ENCODE results near the gene CARD9.

CARD9 gene

GRCh38 chr9:136328011-136328621 is 45.4 kb downstream of the CARD9 start:
- no peaks in the 10 kb centered on the region for H3K36me3 ChIP-seq (ENCODE audit: control insufficient read depth, low read length)
- H3K4me1 ChIP-seq (ENCODE audit: control insufficient read depth, low read length): no peaks in the 10 kb centered on the region
- no peaks in the 10 kb centered on the region for H4K20me1 ChIP-seq (ENCODE audit: control insufficient read depth, insufficient read depth, low read depth, low read length)
- no peak overlapping the region for H3K4me3 ChIP-seq (ENCODE audit: low read length)
- H3K79me2 ChIP-seq (ENCODE audit: control insufficient read depth, low read length): no peaks in the 10 kb centered on the region
- H3K9me3 ChIP-seq (ENCODE audit: control insufficient read depth, insufficient read depth, low read length): no peaks in the 10 kb centered on the region
- H3K4me2 ChIP-seq (ENCODE audit: low read length): no peak overlapping the region
- TF ChIP-seq, protein P1, sequence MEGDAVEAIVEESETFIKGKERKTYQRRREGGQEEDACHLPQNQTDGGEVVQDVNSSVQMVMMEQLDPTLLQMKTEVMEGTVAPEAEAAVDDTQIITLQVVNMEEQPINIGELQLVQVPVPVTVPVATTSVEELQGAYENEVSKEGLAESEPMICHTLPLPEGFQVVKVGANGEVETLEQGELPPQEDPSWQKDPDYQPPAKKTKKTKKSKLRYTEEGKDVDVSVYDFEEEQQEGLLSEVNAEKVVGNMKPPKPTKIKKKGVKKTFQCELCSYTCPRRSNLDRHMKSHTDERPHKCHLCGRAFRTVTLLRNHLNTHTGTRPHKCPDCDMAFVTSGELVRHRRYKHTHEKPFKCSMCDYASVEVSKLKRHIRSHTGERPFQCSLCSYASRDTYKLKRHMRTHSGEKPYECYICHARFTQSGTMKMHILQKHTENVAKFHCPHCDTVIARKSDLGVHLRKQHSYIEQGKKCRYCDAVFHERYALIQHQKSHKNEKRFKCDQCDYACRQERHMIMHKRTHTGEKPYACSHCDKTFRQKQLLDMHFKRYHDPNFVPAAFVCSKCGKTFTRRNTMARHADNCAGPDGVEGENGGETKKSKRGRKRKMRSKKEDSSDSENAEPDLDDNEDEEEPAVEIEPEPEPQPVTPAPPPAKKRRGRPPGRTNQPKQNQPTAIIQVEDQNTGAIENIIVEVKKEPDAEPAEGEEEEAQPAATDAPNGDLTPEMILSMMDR (IDR thresholded peaks at IDR 0.05; ENCODE audit: low read depth, low read length, poor library complexity, severe bottlenecking): no peak
- no peak for TF ChIP-seq EZH2phosphoT487 (IDR thresholded peaks at IDR 0.05; ENCODE audit: borderline replicate concordance, low read length)
- H3K27ac ChIP-seq (ENCODE audit: low read depth, low read length): no peak overlapping the region
- H3F3A ChIP-seq (ENCODE audit: control insufficient read depth, insufficient read depth): no peaks in the 10 kb centered on the region
- peaks cover 19% of the 10 kb centered on the region for H3K27me3 ChIP-seq (ENCODE audit: control insufficient read depth, low read length)
- no peaks in the 10 kb centered on the region for H3K9me2 ChIP-seq (replicated peaks; ENCODE audit: control insufficient read depth, low read length)

DNA sequence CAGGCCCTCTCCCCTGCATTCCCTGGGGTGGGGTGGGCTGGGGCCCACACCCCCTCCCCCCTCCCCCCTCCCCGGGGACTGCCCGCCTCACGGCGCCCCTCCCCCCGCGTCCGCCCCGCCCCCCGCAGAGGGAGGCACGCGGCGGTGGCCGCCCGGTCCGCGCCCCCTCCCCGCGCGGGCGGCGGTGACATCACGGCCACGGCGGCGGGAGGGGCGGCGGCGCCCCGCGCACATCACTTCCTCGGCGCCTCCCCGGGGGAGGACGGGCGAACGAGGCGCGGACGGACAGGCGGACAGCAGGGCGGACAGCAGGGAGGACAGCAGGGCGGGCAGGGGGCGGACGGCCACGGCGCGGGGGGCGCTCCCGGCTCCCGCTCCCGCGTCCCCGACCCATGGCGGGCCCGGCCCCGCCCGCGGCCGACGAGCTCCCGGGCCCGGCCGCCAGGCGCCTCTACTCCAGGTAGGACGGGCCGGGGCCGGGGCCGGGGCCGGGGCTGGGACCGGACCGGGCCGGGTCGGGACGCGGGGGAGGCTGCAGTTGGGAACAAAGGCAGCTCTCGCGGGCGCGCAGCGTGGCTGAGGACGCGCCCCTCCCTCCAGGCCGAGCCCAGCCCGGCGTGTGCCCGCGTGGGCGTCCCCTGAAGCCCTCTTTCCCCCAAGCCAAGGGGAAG is 46.0 kb downstream of the CARD9 start, which contains the start of gene GPSM1:
TSS of gene GPSM1 (plus strand) at position 236 of the 671 bp plus-strand sequence. CDS start at position 393, 157 bp downstream.
- TF ChIP-seq, protein P1 (IDR thresholded peaks at IDR 0.05; ENCODE audit: low read depth, low read length, poor library complexity, severe bottlenecking): no peak
- no peak for TF ChIP-seq EZH2phosphoT487 (IDR thresholded peaks at IDR 0.05; ENCODE audit: borderline replicate concordance, low read length)
- Histone ChIP-seq H3K4me2 (ENCODE audit: low read length) (no peak within 1 kb of the TSS), H3K79me2 (ENCODE audit: control insufficient read depth, low read length) (no peaks in the 10 kb centered on the region), H3K4me1 (ENCODE audit: control insufficient read depth, low read length) (no peaks in the 10 kb centered on the region), H3K27me3 (ENCODE audit: control insufficient read depth, low read length) (peaks cover 19% of the 10 kb centered on the region), H3K27ac (ENCODE audit: low read depth, low read length) (no peak within 1 kb of the TSS), H3F3A (ENCODE audit: control insufficient read depth, insufficient read depth) (no peaks in the 10 kb centered on the region), H4K20me1 (ENCODE audit: control insufficient read depth, insufficient read depth, low read depth, low read length) (no peaks in the 10 kb centered on the region), H3K36me3 (ENCODE audit: control insufficient read depth, low read length) (no peaks in the 10 kb centered on the region), H3K9me3 (ENCODE audit: control insufficient read depth, insufficient read depth, low read length) (no peaks in the 10 kb centered on the region), H3K9me2 (replicated peaks; ENCODE audit: control insufficient read depth, low read length) (no peaks in the 10 kb centered on the region), H3K4me3 (ENCODE audit: low read length) (no peak within 1 kb of the TSS)

DNA sequence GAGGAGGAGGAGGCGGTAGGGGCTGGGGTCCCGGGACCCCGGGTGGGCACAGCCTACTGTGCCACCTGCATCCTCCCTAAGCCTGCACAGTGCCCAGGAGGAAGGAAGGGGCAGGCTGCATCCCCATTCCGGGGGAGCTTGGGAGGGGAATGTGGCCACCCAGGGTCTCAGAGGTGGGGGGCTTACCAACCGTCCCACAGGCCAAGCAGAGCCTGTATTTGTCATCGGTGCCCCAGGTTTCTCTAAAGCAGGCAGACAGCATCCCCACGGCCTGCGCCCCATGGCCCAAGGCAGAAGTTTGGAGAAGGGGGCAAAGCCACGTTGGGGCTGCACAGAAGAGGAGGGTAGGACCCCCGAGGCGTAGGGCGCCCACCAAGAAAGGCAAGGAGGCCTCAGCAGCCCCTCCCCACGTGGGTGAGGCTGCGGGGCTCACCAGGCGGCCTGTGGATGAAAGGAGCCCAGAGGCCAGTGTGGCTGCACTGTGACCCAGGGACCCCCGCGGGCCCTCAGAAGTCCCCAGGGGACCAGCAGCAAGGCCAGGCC is 46.6 kb downstream of the CARD9 start:
- no peaks in the 10 kb centered on the region for H3K36me3 ChIP-seq (ENCODE audit: control insufficient read depth, low read length)
- no peaks in the 10 kb centered on the region for H4K20me1 ChIP-seq (ENCODE audit: control insufficient read depth, insufficient read depth, low read depth, low read length)
- TF ChIP-seq, protein P1 (IDR thresholded peaks at IDR 0.05; ENCODE audit: low read depth, low read length, poor library complexity, severe bottlenecking): no peak
- TF ChIP-seq EZH2phosphoT487 (IDR thresholded peaks at IDR 0.05; ENCODE audit: borderline replicate concordance, low read length): no peak
- H3K4me1 ChIP-seq (ENCODE audit: control insufficient read depth, low read length): no peaks in the 10 kb centered on the region
- H3K27me3 ChIP-seq (ENCODE audit: control insufficient read depth, low read length): peaks cover 19% of the 10 kb centered on the region
- no peaks in the 10 kb centered on the region for H3K9me3 ChIP-seq (ENCODE audit: control insufficient read depth, insufficient read depth, low read length)
- H3K9me2 ChIP-seq (replicated peaks; ENCODE audit: control insufficient read depth, low read length): no peaks in the 10 kb centered on the region
- H3K4me2 ChIP-seq (ENCODE audit: low read length): no peak overlapping the region
- no peaks in the 10 kb centered on the region for H3F3A ChIP-seq (ENCODE audit: control insufficient read depth, insufficient read depth)
- H3K79me2 ChIP-seq (ENCODE audit: control insufficient read depth, low read length): no peaks in the 10 kb centered on the region
- H3K27ac ChIP-seq (ENCODE audit: low read depth, low read length): no peak overlapping the region
- H3K4me3 ChIP-seq (ENCODE audit: low read length): no peak overlapping the region

Measured in DOHH2 (cell line).